Endothelial cell of umbilical vein (primary cell): ENCODE results near the gene RIMBP2.

Experiments used
- EZH2 ChIP-seq: IDR thresholded peaks from 2 replicates; pipeline ENCODE4 v1.6.1; 2012; ENCODE audit warnings: borderline replicate concordance, low read depth, mild to moderate bottlenecking, moderate library complexity, low read length, inconsistent platforms; ENCODE audit not compliant: severe bottlenecking
- FOS ChIP-seq: IDR thresholded peaks from 2 replicates; pipeline ENCODE4 v1.6.1; 2011; ENCODE audit warnings: mild to moderate bottlenecking, low read length, moderate library complexity, borderline replicate concordance; ENCODE audit not compliant: insufficient read depth
- POLR2A ChIP-seq: IDR thresholded peaks from 2 replicates; pipeline ENCODE4 v1.6.1; 2012; ENCODE audit warnings: low read depth, mild to moderate bottlenecking, control low read depth, low read length
- POLR2AphosphoS5 ChIP-seq: IDR thresholded peaks from 2 replicates; pipeline ENCODE4 v1.6.1; 2012; ENCODE audit warnings: low read depth, mild to moderate bottlenecking, control low read depth, low read length, moderate library complexity; ENCODE audit not compliant: insufficient read depth
- TF ChIP-seq, protein P1 (sequence below), 2 donors: IDR thresholded peaks; 1 replicate in 1 of 2; 2 replicates in 1 of 2; pipeline ENCODE4 v1.5.1; 2011; ENCODE audit warnings: low read length in 2 of 2, mild to moderate bottlenecking in 2 of 2, moderate library complexity in 2 of 2, control low read depth in 1 of 2, inconsistent platforms in 1 of 2, low read depth in 1 of 2; ENCODE audit not compliant: insufficient read depth in 1 of 2; ENCODE audit errors: extremely low read depth in 1 of 2

DNA sequence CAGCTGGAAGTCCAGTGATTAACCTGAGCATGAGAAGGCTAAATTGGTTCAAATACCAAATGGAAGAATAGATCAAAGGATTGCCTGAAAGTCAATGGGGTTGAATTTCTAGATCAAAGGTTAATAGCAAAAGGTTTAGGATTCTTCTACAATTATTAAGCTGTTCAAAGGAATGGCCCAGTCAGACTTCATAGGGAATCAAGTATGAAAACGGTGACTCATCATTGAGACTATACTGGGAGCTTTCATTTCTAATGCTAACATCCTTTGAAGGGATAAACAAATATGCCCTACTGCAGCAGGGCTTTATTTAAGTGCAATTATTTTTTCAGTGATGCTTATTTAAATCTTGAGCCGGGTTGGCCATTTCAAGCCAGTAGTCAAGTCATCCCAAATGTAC is 152.8 kb downstream of the RIMBP2 start:
- TF ChIP-seq EZH2 (no peak), FOS (no peak), POLR2A (no peak), POLR2AphosphoS5 (no peak)
- TF ChIP-seq, protein P1, sequence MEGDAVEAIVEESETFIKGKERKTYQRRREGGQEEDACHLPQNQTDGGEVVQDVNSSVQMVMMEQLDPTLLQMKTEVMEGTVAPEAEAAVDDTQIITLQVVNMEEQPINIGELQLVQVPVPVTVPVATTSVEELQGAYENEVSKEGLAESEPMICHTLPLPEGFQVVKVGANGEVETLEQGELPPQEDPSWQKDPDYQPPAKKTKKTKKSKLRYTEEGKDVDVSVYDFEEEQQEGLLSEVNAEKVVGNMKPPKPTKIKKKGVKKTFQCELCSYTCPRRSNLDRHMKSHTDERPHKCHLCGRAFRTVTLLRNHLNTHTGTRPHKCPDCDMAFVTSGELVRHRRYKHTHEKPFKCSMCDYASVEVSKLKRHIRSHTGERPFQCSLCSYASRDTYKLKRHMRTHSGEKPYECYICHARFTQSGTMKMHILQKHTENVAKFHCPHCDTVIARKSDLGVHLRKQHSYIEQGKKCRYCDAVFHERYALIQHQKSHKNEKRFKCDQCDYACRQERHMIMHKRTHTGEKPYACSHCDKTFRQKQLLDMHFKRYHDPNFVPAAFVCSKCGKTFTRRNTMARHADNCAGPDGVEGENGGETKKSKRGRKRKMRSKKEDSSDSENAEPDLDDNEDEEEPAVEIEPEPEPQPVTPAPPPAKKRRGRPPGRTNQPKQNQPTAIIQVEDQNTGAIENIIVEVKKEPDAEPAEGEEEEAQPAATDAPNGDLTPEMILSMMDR (IDR thresholded peaks at IDR 0.05; ENCODE audit: extremely low read depth in 1 of 2, insufficient read depth in 1 of 2, low read depth in 1 of 2, low read length in 2 of 2), result no peak
